HEK293 (cell line): ENCODE measurements around the gene IL4I1.

ENCODE experiments used
- CTCF ChIA-PET: fragments of 350-600 bp; formaldehyde crosslinking; extraction: SDS; loops from one replicate; lab custom pipeline; 2021; ENCODE audit warnings: antibody characterized with exemption; lab: Yijun Ruan, JAX
- POLR2A ChIA-PET: fragments of 300-600 bp; formaldehyde crosslinking; extraction: SDS; loops from one replicate; lab custom pipeline; 2020; ENCODE audit warnings: antibody characterized with exemption, inconsistent platforms; lab: Yijun Ruan, JAX
- H3K27ac ChIP-seq: fragments of 200-500 bp; sonication (Bioruptor generic); 2 replicates; pipeline ENCODE4 v1.5.1; 2014; ENCODE audit warnings: low read depth, low read length, control low read depth, inconsistent platforms; ENCODE audit errors: extremely low read depth
- H3K36me3 ChIP-seq, 2 experiments: fragments of 200-500 bp in 1 of 2; sonication (Bioruptor generic) in 1 of 2; 1 replicate in 1 of 2; 2 replicates in 1 of 2; pipeline ENCODE4 v1.5.1; 2014 to 2017; ENCODE audit warnings: inconsistent platforms in 2 of 2, low read length in 2 of 2; ENCODE audit not compliant: control insufficient read depth in 2 of 2, insufficient read depth in 1 of 2
- H3K4me1 ChIP-seq: fragments of 200-500 bp; sonication (Bioruptor generic); 2 replicates; pipeline ENCODE4 v1.5.1; 2014; ENCODE audit warnings: mild to moderate bottlenecking, low read length, inconsistent platforms; ENCODE audit not compliant: control insufficient read depth, insufficient read depth
- H3K4me3 ChIP-seq: 2 replicates; pipeline ENCODE4 v1.5.1; 2011; ENCODE audit warnings: low read depth, mild to moderate bottlenecking, control low read depth, low read length, moderate library complexity
- H3K9me3 ChIP-seq: fragments of 200-500 bp; sonication (Bioruptor generic); 2 replicates; pipeline ENCODE4 v1.5.1; 2014; ENCODE audit warnings: low read depth, low read length, inconsistent platforms; ENCODE audit not compliant: control insufficient read depth, insufficient read depth
- GFI1B ChIP-seq: fragments of 450-650 bp; formaldehyde crosslinking; IDR thresholded peaks from 2 replicates; pipeline ENCODE4 v1.5.1; 2016; ENCODE audit warnings: missing biosample characterization, missing genetic modification characterization
- GLI4 ChIP-seq: fragments of 450-650 bp; formaldehyde crosslinking; IDR thresholded peaks from 2 replicates; pipeline ENCODE4 v1.5.1; 2016; ENCODE audit warnings: missing biosample characterization, missing genetic modification characterization
- KLF8 ChIP-seq: fragments of 450-650 bp; formaldehyde crosslinking; IDR thresholded peaks from 2 replicates; pipeline ENCODE4 v1.5.1; 2016; ENCODE audit warnings: missing biosample characterization, missing genetic modification characterization
- OVOL3 ChIP-seq: fragments of 450-650 bp; formaldehyde crosslinking; IDR thresholded peaks from 2 replicates; pipeline ENCODE4 v1.5.1; 2016; ENCODE audit warnings: missing biosample characterization, missing genetic modification characterization
- SCRT1 ChIP-seq: fragments of 450-650 bp; formaldehyde crosslinking; IDR thresholded peaks from 2 replicates; pipeline ENCODE4 v1.5.1; 2016; ENCODE audit warnings: missing biosample characterization, missing genetic modification characterization, borderline replicate concordance
- SCRT2 ChIP-seq: fragments of 450-650 bp; formaldehyde crosslinking; IDR thresholded peaks from 2 replicates; pipeline ENCODE4 v1.5.1; 2016; ENCODE audit warnings: missing biosample characterization, missing genetic modification characterization
- TSHZ1 ChIP-seq: fragments of 450-650 bp; formaldehyde crosslinking; IDR thresholded peaks from 2 replicates; pipeline ENCODE4 v1.5.1; 2016; ENCODE audit warnings: missing biosample characterization, missing genetic modification characterization, borderline replicate concordance
- YY2 ChIP-seq: fragments of 450-650 bp; formaldehyde crosslinking; IDR thresholded peaks from 2 replicates; pipeline ENCODE4 v1.5.1; 2016; ENCODE audit warnings: missing biosample characterization, missing genetic modification characterization
- ZFP41 ChIP-seq: fragments of 450-650 bp; formaldehyde crosslinking; IDR thresholded peaks from 2 replicates; pipeline ENCODE4 v1.5.1; 2016; ENCODE audit warnings: missing biosample characterization, missing genetic modification characterization, borderline replicate concordance
- ZNF37A ChIP-seq: fragments of 450-650 bp; IDR thresholded peaks from 2 replicates; pipeline ENCODE4 v1.5.1; 2018; ENCODE audit warnings: missing biosample characterization, missing genetic modification characterization
- ZNF391 ChIP-seq: fragments of 450-650 bp; formaldehyde crosslinking; IDR thresholded peaks from 2 replicates; pipeline ENCODE4 v1.5.1; 2016; ENCODE audit warnings: low read depth, missing biosample characterization, missing genetic modification characterization, borderline replicate concordance
- ZNF433 ChIP-seq: fragments of 450-650 bp; formaldehyde crosslinking; IDR thresholded peaks from 2 replicates; pipeline ENCODE4 v1.5.1; 2016; ENCODE audit warnings: missing biosample characterization, missing genetic modification characterization, low read depth
- ZNF560 ChIP-seq: fragments of 450-650 bp; formaldehyde crosslinking; IDR thresholded peaks from 2 replicates; pipeline ENCODE4 v1.5.1; 2017; ENCODE audit warnings: missing biosample characterization, missing genetic modification characterization, borderline replicate concordance
- ZNF701 ChIP-seq: fragments of 450-650 bp; formaldehyde crosslinking; IDR thresholded peaks from 2 replicates; pipeline ENCODE4 v1.5.1; 2016; ENCODE audit warnings: missing biosample characterization, missing genetic modification characterization
- ZNF843 ChIP-seq: fragments of 450-650 bp; formaldehyde crosslinking; IDR thresholded peaks from 2 replicates; pipeline ENCODE4 v1.5.1; 2016; ENCODE audit warnings: missing biosample characterization, missing genetic modification characterization
- TF ChIP-seq, protein P1 (sequence below): fragments of 450-650 bp; formaldehyde crosslinking; IDR thresholded peaks from 2 replicates; pipeline ENCODE4 v1.5.1; 2016; ENCODE audit warnings: missing biosample characterization, missing genetic modification characterization
- TF ChIP-seq, protein P2 (sequence below): fragments of 450-650 bp; formaldehyde crosslinking; IDR thresholded peaks from 2 replicates; pipeline ENCODE4 v1.5.1; 2016; ENCODE audit warnings: missing biosample characterization, missing genetic modification characterization, low read depth

The IL4I1 gene

GRCh38 chr19:49858088-49858985 is 38.4 kb downstream of the IL4I1 start (continued):
- TF ChIP-seq TSHZ1: no peak

GRCh38 chr19:49857838-49858087 is 38.9 kb downstream of the IL4I1 start:
- CTCF ChIA-PET: interaction anchor here (1.4 kb wide), 2 partner anchors 9 to 177 kb away, joined by 3 to 4 read pairs; no protein-coding TSS in a partner anchor
- no peaks in the 10 kb centered on the region for H3K9me3 ChIP-seq
- H3K4me1 ChIP-seq: peaks cover 17% of the 10 kb centered on the region
- H3K36me3 ChIP-seq: peaks cover 15 to 82% of the 10 kb centered on the region in 2 experiments
- peak overlapping the region; percentile 53; the same call in 1 of the 2 replicates for H3K27ac ChIP-seq
- TF ChIP-seq KLF8: no peak
- TF ChIP-seq, protein P1, sequence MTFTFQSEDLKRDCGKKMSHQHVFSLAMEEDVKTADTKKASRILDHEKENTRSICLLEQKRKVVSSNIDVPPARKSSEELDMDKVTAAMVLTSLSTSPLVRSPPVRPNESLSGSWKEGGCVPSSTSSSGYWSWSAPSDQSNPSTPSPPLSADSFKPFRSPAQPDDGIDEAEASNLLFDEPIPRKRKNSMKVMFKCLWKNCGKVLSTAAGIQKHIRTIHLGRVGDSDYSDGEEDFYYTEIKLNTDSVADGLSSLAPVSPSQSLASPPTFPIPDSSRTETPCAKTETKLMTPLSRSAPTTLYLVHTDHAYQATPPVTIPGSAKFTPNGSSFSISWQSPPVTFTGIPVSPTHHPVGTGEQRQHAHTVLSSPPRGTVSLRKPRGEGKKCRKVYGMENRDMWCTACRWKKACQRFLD (tag by site-specific recombination): no peak
- no peak for TF ChIP-seq ZNF37A (tag by site-specific recombination)
- TF ChIP-seq ZNF843 (tag by site-specific recombination): no peak
- no peak for TF ChIP-seq ZFP41
- TF ChIP-seq SCRT1: no peak
- TF ChIP-seq ZNF701 (tag by site-specific recombination): no peak
- TF ChIP-seq, protein P2, sequence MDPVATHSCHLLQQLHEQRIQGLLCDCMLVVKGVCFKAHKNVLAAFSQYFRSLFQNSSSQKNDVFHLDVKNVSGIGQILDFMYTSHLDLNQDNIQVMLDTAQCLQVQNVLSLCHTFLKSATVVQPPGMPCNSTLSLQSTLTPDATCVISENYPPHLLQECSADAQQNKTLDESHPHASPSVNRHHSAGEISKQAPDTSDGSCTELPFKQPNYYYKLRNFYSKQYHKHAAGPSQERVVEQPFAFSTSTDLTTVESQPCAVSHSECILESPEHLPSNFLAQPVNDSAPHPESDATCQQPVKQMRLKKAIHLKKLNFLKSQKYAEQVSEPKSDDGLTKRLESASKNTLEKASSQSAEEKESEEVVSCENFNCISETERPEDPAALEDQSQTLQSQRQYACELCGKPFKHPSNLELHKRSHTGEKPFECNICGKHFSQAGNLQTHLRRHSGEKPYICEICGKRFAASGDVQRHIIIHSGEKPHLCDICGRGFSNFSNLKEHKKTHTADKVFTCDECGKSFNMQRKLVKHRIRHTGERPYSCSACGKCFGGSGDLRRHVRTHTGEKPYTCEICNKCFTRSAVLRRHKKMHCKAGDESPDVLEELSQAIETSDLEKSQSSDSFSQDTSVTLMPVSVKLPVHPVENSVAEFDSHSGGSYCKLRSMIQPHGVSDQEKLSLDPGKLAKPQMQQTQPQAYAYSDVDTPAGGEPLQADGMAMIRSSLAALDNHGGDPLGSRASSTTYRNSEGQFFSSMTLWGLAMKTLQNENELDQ: no peak
- no peak for TF ChIP-seq GLI4 (tag by site-specific recombination)
- no peak for TF ChIP-seq ZNF391 (tag by site-specific recombination)
- TF ChIP-seq OVOL3: no peak
- TF ChIP-seq ZNF433 (tag by site-specific recombination): no peak
- no peak for TF ChIP-seq ZNF560 (tag by site-specific recombination)
- no peak for TF ChIP-seq SCRT2 (tag by site-specific recombination)
- TF ChIP-seq GFI1B (tag by site-specific recombination): no peak
- no peak for TF ChIP-seq YY2 (tag by site-specific recombination)
- no peak overlapping the region for H3K4me3 ChIP-seq
- POLR2A ChIA-PET: interaction anchor here (0.7 to 3.1 kb wide), 7 partner anchors 9 to 139 kb away, joined by 3 to 28 read pairs (median 3); partner anchors contain the start of genes AKT1S1, AP2A1, MED25 and PNKP
